NCI-H146 treated with DMSO at 0.1 percent for 48 hours (cell line): ENCODE data around the gene PDE4B.

Source experiments
- DNase-seq: peaks from one replicate; lab custom pipeline; 2025; ENCODE audit not compliant: unreplicated experiment; lab: John Stamatoyannopoulos, UW

Gene PDE4B

GRCh38 chr1:66254785-66255184 lies 462.1 kb downstream of the PDE4B start:
- DNase-seq = no peak

- no peak for DNase-seq
Measured at GRCh38 chr1:66256629-66257572, 464.2 kb downstream of the PDE4B start.

- DNase-seq = no peak
Measured at GRCh38 chr1:66258404-66259105, 465.9 kb downstream of the PDE4B start.

GRCh38 chr1:66261364-66261763 lies 468.7 kb downstream of the PDE4B start:
- DNase-seq = no peak

GRCh38 chr1:66262208-66262963 lies 469.7 kb downstream of the PDE4B start:
- no peak for DNase-seq

GRCh38 chr1:66265268-66265667 lies 472.6 kb downstream of the PDE4B start:
- DNase-seq = no peak

- no peak for DNase-seq
Measured at GRCh38 chr1:66265796-66266195, 473.1 kb downstream of the PDE4B start.

- DNase-seq = no peak
Measured at GRCh38 chr1:66266350-66266749, 473.7 kb downstream of the PDE4B start.

- no peak for DNase-seq
Measured at GRCh38 chr1:66266756-66267155, 474.1 kb downstream of the PDE4B start.

GRCh38 chr1:66267201-66267940 lies 474.7 kb downstream of the PDE4B start:
- no peak for DNase-seq

- no peak for DNase-seq
Measured at GRCh38 chr1:66269222-66269621, 476.5 kb downstream of the PDE4B start.

- no peak for DNase-seq
Measured at GRCh38 chr1:66270119-66270812, 477.6 kb downstream of the PDE4B start.

GRCh38 chr1:66271216-66271903 lies 478.7 kb downstream of the PDE4B start:
- DNase-seq = no peak

GRCh38 chr1:66271904-66272254 lies 479.2 kb downstream of the PDE4B start:
- no peak for DNase-seq

- DNase-seq = no peak
Measured at GRCh38 chr1:66273656-66274055, 481.0 kb downstream of the PDE4B start.

GRCh38 chr1:66274634-66275033 lies 481.9 kb downstream of the PDE4B start:
- no peak for DNase-seq

- no peak for DNase-seq
Measured at GRCh38 chr1:66275083-66275482, 482.4 kb downstream of the PDE4B start.

GRCh38 chr1:66275601-66276023 lies 482.9 kb downstream of the PDE4B start:
- DNase-seq = no peak

- no peak for DNase-seq
Measured at GRCh38 chr1:66276218-66276617, 483.5 kb downstream of the PDE4B start.
